Measurements from ENCODE around the gene RPIA.

RPIA gene

DNA sequence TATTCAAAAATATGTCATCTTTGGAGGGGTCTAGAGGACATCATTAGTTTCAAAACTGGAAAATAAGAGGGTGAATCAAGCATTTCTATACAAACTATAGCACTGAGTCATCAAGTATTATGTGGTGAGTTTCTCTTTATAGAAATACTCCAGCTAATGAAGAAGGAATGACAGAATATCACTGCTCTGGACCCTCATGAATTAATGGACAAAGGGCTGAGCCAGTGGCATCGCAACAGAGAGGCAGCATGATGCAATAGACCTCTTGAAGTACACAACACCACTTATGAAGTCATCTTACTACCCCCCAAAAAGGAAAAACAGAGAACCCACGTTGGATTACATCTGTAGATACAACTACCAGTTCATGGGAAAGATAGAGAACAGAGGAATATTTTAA is 36.8 kb upstream of the RPIA start:
- no peaks in the 10 kb centered on the region for H3K79me2 ChIP-seq (ENCODE audit: control insufficient read depth, low read length)

DNA sequence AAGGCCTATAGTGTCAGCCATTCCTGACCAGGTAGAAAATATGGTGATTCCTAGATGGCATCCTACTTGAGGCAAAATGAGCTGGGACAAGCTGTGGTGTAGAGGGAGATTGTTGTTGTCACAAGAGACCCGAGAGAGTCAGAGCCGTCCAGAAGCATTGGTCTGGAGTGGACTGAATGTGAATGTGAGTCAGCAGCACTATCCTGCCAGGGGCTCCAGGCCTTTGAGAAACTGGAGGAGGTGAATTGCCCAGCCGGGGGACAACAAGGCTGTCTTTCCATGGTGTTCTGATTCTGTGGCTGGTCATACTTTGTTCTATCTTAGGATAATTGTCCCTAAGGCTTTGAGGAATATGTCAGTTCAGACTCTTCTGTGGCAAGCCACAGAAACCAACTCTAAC is 34.8 kb upstream of the RPIA start:
- Histone ChIP-seq H3K27ac (ENCODE audit: low read depth, low read length) (no peak overlapping the region), H3K4me2 (ENCODE audit: low read length) (no peak overlapping the region)
- no peak for TF ChIP-seq EZH2phosphoT487 (IDR thresholded peaks at IDR 0.05; ENCODE audit: borderline replicate concordance, low read length)
- TF ChIP-seq, protein P1, sequence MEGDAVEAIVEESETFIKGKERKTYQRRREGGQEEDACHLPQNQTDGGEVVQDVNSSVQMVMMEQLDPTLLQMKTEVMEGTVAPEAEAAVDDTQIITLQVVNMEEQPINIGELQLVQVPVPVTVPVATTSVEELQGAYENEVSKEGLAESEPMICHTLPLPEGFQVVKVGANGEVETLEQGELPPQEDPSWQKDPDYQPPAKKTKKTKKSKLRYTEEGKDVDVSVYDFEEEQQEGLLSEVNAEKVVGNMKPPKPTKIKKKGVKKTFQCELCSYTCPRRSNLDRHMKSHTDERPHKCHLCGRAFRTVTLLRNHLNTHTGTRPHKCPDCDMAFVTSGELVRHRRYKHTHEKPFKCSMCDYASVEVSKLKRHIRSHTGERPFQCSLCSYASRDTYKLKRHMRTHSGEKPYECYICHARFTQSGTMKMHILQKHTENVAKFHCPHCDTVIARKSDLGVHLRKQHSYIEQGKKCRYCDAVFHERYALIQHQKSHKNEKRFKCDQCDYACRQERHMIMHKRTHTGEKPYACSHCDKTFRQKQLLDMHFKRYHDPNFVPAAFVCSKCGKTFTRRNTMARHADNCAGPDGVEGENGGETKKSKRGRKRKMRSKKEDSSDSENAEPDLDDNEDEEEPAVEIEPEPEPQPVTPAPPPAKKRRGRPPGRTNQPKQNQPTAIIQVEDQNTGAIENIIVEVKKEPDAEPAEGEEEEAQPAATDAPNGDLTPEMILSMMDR (IDR thresholded peaks at IDR 0.05; ENCODE audit: low read depth, low read length, poor library complexity, severe bottlenecking) = no peak

More for the DNA sequence above, 36.8 kb upstream of the RPIA start:
- H3K36me3 ChIP-seq (ENCODE audit: control insufficient read depth, low read length) = no peaks in the 10 kb centered on the region
- no peaks in the 10 kb centered on the region for H3K27me3 ChIP-seq (ENCODE audit: control insufficient read depth, low read length)
- H3K4me1 ChIP-seq (ENCODE audit: control insufficient read depth, low read length) = no peaks in the 10 kb centered on the region
- no peaks in the 10 kb centered on the region for H3F3A ChIP-seq (ENCODE audit: control insufficient read depth, insufficient read depth)
- H3K9me2 ChIP-seq (replicated peaks; ENCODE audit: control insufficient read depth, low read length) = no peaks in the 10 kb centered on the region
- H4K20me1 ChIP-seq (ENCODE audit: control insufficient read depth, insufficient read depth, low read depth, low read length) = no peaks in the 10 kb centered on the region
- H3K4me3 ChIP-seq (ENCODE audit: low read length) = no peak overlapping the region
- no peak for TF ChIP-seq EZH2phosphoT487 (IDR thresholded peaks at IDR 0.05; ENCODE audit: borderline replicate concordance, low read length)
- TF ChIP-seq, protein P1 (IDR thresholded peaks at IDR 0.05; ENCODE audit: low read depth, low read length, poor library complexity, severe bottlenecking) = no peak
- H3K9me3 ChIP-seq (ENCODE audit: control insufficient read depth, insufficient read depth, low read length) = no peaks in the 10 kb centered on the region
- no peak overlapping the region for H3K4me2 ChIP-seq (ENCODE audit: low read length)
- no peak overlapping the region for H3K27ac ChIP-seq (ENCODE audit: low read depth, low read length)

DNA sequence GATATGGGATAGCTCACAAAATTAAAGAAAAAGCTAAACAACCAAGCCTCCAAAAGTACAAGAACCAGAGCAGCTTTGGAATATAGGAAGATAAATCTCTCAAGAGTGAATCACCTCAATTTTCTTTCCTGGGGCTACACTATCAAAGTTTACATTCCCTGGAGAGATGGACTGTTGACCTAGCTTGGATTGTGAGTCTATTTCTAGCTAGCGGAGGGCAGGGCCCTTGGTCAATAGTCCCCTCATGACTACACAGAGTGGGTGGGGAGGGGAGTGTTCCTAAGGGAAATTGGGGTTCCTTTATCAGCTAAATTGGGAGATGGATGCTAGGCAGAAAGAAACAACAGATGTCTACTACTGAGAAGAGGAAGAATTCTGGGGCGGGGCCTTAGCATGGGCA is 34.3 kb upstream of the RPIA start:
- H3K27ac ChIP-seq (ENCODE audit: low read depth, low read length) = no peak overlapping the region
- no peaks in the 10 kb centered on the region for H3K27me3 ChIP-seq (ENCODE audit: control insufficient read depth, low read length)

More for the DNA sequence above, 34.8 kb upstream of the RPIA start:
- Histone ChIP-seq H3K4me3 (ENCODE audit: low read length) (no peak overlapping the region), H4K20me1 (ENCODE audit: control insufficient read depth, insufficient read depth, low read depth, low read length) (no peaks in the 10 kb centered on the region), H3K79me2 (ENCODE audit: control insufficient read depth, low read length) (no peaks in the 10 kb centered on the region), H3K36me3 (ENCODE audit: control insufficient read depth, low read length) (no peaks in the 10 kb centered on the region), H3K4me1 (ENCODE audit: control insufficient read depth, low read length) (no peaks in the 10 kb centered on the region), H3K9me2 (replicated peaks; ENCODE audit: control insufficient read depth, low read length) (no peaks in the 10 kb centered on the region), H3F3A (ENCODE audit: control insufficient read depth, insufficient read depth) (no peaks in the 10 kb centered on the region), H3K27me3 (ENCODE audit: control insufficient read depth, low read length) (no peaks in the 10 kb centered on the region), H3K9me3 (ENCODE audit: control insufficient read depth, insufficient read depth, low read length) (no peaks in the 10 kb centered on the region)

More for the DNA sequence above, 34.3 kb upstream of the RPIA start:
- no peaks in the 10 kb centered on the region for H4K20me1 ChIP-seq (ENCODE audit: control insufficient read depth, insufficient read depth, low read depth, low read length)
- no peaks in the 10 kb centered on the region for H3K79me2 ChIP-seq (ENCODE audit: control insufficient read depth, low read length)
- H3K36me3 ChIP-seq (ENCODE audit: control insufficient read depth, low read length) = no peaks in the 10 kb centered on the region
- H3K4me2 ChIP-seq (ENCODE audit: low read length) = no peak overlapping the region
- no peak for TF ChIP-seq EZH2phosphoT487 (IDR thresholded peaks at IDR 0.05; ENCODE audit: borderline replicate concordance, low read length)
- TF ChIP-seq, protein P1 (IDR thresholded peaks at IDR 0.05; ENCODE audit: low read depth, low read length, poor library complexity, severe bottlenecking) = no peak
- no peaks in the 10 kb centered on the region for H3K4me1 ChIP-seq (ENCODE audit: control insufficient read depth, low read length)
- H3K9me3 ChIP-seq (ENCODE audit: control insufficient read depth, insufficient read depth, low read length) = no peaks in the 10 kb centered on the region
- no peaks in the 10 kb centered on the region for H3F3A ChIP-seq (ENCODE audit: control insufficient read depth, insufficient read depth)
- no peaks in the 10 kb centered on the region for H3K9me2 ChIP-seq (replicated peaks; ENCODE audit: control insufficient read depth, low read length)
- H3K4me3 ChIP-seq (ENCODE audit: low read length) = no peak overlapping the region
